Raji (cell line): Measurements from ENCODE around the gene MRFAP1.

Experiments used
- POLR2A ChIP-seq: IDR thresholded peaks from 2 replicates; pipeline ENCODE4 v1.6.1; 2011; ENCODE audit warnings: low read depth, low read length, control low read depth; ENCODE audit not compliant: insufficient read depth

MRFAP1 gene

GRCh38 chr4:6640292-6641163, at the start of gene MRFAP1:
MRFAP1 (plus strand) TSS chr4:6640685; CDS start chr4:6640863, 178 bp downstream.
- TF ChIP-seq POLR2A: peak; percentile 94

- TF ChIP-seq POLR2A: peak; percentile 27; the same call in 1 of the 2 replicates
These were observed 49.2 kb upstream of the MRFAP1 start for GRCh38 chr4:6591313-6591712.

- TF ChIP-seq POLR2A: no peak
These were observed 48.7 kb upstream of the MRFAP1 start for GRCh38 chr4:6591781-6592180.

- no peak for TF ChIP-seq POLR2A
These were observed 47.5 kb upstream of the MRFAP1 start for GRCh38 chr4:6592804-6593563.

- TF ChIP-seq POLR2A: no peak
These were observed 46.1 kb upstream of the MRFAP1 start for GRCh38 chr4:6594341-6594740.

GRCh38 chr4:6594826-6595355, 45.6 kb upstream of the MRFAP1 start:
- TF ChIP-seq POLR2A: no peak

GRCh38 chr4:6595897-6596537, 44.5 kb upstream of the MRFAP1 start:
- TF ChIP-seq POLR2A: no peak

GRCh38 chr4:6596948-6597347, 43.5 kb upstream of the MRFAP1 start:
- TF ChIP-seq POLR2A: no peak

- no peak for TF ChIP-seq POLR2A
These were observed 42.4 kb upstream of the MRFAP1 start for GRCh38 chr4:6598127-6598526.

GRCh38 chr4:6598641-6599040, 41.8 kb upstream of the MRFAP1 start:
- no peak for TF ChIP-seq POLR2A

- no peak for TF ChIP-seq POLR2A
These were observed 38.7 kb upstream of the MRFAP1 start for GRCh38 chr4:6601661-6602250.

GRCh38 chr4:6602289-6602688, 38.2 kb upstream of the MRFAP1 start:
- no peak for TF ChIP-seq POLR2A

- no peak for TF ChIP-seq POLR2A
These were observed 37.4 kb upstream of the MRFAP1 start for GRCh38 chr4:6603128-6603527.

GRCh38 chr4:6605114-6605513, 35.4 kb upstream of the MRFAP1 start:
- TF ChIP-seq POLR2A: no peak

GRCh38 chr4:6605605-6606004, 34.9 kb upstream of the MRFAP1 start:
- no peak for TF ChIP-seq POLR2A
